C4-2B (cell line): Measurements from ENCODE around the gene APOL5.

Experiments
- H3K27ac ChIP-seq: fragments of 450-650 bp; 2 replicates; pipeline ENCODE4 v1.5.1; 2017
- ZFX ChIP-seq: fragments of 450-650 bp; IDR thresholded peaks from 2 replicates; pipeline ENCODE4 v1.6.1; 2017
- TF ChIP-seq, protein P1 (sequence below): fragments of 450-650 bp; conservative IDR thresholded peaks from 2 replicates; pipeline ENCODE4 v1.5.1; 2017; ENCODE audit warnings: mild to moderate bottlenecking

APOL5 gene

DNA sequence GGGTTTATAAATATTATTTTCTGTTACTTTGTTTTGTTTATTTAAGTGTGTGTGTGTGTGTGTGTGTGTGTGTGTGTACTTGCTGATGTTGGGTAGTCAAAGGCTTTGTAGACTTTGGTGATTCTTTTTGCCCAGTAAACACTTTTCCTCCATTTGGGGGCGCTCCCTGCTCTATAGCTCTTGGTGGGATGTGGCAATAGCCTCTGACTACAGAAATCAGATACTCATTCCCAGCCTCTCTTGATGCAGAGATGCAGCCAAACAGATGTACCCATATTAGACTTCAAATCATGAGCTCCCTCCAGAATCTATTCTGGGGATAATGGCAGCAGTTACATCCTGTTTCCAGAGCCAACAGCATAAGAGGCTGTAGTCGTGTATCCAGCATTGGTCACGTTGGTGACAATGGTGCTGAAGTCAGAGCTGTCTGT, 33.4 kb upstream of the APOL5 start:
- TF ChIP-seq, protein P1, sequence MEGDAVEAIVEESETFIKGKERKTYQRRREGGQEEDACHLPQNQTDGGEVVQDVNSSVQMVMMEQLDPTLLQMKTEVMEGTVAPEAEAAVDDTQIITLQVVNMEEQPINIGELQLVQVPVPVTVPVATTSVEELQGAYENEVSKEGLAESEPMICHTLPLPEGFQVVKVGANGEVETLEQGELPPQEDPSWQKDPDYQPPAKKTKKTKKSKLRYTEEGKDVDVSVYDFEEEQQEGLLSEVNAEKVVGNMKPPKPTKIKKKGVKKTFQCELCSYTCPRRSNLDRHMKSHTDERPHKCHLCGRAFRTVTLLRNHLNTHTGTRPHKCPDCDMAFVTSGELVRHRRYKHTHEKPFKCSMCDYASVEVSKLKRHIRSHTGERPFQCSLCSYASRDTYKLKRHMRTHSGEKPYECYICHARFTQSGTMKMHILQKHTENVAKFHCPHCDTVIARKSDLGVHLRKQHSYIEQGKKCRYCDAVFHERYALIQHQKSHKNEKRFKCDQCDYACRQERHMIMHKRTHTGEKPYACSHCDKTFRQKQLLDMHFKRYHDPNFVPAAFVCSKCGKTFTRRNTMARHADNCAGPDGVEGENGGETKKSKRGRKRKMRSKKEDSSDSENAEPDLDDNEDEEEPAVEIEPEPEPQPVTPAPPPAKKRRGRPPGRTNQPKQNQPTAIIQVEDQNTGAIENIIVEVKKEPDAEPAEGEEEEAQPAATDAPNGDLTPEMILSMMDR = no peak; the same call in 1 of the 2 replicates
- no peak for TF ChIP-seq ZFX
- no peak overlapping the region for H3K27ac ChIP-seq

DNA sequence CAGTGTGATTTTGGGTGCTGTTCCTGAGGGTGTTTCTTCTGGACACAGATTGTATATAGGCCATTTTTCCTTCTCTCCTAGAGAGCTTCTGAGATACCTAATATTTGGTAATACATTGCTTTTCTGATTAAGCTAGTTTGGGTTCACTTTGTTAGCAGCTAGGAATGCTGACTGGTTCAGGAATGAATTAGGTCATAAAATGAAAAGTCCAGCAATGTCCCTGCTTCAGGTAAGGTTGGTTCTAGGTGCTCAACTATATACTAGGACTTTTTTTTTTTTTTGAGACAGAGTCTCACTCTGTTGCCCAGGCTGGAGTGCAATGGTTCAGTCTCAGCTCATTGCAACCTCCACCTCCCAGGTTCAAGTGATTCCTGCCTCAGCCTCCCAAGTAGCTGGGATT, 32.9 kb upstream of the APOL5 start:
- no peak for TF ChIP-seq ZFX
- TF ChIP-seq, protein P1 = no peak
- H3K27ac ChIP-seq = no peak overlapping the region

DNA sequence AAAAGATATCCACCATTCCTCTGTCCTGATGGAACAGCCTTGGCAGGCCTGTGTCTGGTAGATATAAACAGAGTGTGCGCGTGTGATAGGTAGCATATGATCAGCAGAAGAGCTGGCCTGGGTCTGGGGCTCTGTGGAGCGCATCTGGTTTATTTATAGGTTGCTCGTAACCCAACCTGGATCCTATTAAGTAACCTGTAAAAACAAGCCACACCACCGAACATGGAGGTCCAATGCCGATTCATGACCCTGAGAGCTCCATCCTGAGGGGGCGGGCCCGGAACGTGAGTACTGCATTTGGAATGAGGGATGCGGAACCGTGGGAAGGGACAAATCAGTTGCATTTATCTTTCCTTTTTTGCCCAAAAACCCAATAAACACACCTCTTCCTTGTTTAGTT, 31.9 kb upstream of the APOL5 start:
- no peak overlapping the region for H3K27ac ChIP-seq
- TF ChIP-seq ZFX = no peak
- TF ChIP-seq, protein P1 = no peak

DNA sequence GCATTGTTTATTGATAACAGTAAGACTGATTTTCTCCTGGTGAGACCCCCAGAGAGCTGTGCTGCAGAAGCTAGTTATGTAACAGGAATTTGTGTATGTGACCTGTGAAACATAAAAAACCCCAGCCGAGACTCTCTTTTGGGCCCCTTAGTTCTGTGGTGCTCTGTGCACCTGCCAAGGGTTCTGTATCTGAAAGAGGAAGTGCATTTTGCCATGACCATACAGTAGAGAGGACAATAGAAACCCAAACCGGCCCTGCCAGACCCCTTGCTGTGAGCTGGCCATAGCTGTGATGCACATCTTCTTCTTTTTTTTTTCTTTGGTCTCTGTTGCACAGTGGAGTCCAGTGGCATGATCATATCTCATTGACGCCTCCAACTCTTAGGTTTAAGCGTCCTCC, 31.4 kb upstream of the APOL5 start:
- no peak overlapping the region for H3K27ac ChIP-seq
- TF ChIP-seq ZFX = no peak
- TF ChIP-seq, protein P1 = no peak

DNA sequence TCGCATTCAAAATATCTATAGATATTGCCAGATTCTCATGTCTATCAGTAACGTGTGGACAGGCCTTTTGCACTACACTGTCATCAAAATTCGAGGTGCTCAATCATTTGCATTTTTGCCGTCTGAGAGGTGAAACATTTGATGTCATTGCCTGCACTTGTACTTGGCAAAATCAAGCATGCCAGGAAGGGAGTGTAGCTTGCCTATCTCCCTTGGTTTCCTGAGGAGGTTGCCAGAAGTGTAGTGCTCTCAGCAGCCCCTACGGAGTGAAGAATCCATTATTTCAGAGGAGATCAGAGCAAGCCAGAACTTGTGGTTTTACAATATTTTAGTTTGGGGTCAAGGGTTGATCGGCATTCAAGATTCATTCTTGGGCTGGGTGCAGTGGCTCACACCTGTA, 30.2 kb upstream of the APOL5 start:
- TF ChIP-seq ZFX = no peak
- TF ChIP-seq, protein P1 = no peak
- H3K27ac ChIP-seq = no peak overlapping the region

DNA sequence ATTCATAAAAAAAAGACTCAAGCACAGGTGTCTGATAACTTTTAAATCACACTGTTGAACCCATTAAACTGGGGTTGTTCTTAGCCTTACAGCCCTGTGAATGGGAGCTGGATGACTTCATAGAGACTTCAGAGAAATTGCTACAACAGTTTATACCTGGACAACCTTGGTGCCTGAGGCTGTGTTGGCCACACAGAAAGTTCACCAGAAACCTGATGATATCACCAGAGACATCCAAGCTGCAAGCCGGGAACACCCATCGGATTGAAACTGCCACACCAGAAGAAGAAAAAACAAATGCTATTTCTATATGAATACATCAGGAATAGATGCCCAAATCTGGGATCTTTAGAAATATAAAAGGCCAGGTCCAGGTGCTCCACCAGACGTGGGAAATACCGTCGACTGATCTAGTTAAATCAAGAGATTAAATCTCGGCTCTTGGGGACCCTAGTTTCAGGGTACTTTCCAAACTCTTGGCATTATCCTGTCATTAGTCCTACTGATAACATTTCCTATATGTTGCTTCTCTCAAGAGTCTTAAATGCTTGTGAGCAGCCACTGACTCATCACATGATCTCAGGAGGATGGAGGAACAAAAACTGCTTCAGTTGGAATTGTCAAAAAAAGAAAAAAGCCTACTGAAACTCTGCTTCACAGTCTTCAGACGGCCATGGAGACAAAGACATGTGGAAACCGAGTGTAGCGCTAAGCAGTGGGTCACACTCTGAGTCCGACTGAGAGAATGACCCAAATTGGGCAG, 28.6 kb upstream of the APOL5 start:
- no peak overlapping the region for H3K27ac ChIP-seq
- no peak for TF ChIP-seq ZFX
- TF ChIP-seq, protein P1 = no peak

DNA sequence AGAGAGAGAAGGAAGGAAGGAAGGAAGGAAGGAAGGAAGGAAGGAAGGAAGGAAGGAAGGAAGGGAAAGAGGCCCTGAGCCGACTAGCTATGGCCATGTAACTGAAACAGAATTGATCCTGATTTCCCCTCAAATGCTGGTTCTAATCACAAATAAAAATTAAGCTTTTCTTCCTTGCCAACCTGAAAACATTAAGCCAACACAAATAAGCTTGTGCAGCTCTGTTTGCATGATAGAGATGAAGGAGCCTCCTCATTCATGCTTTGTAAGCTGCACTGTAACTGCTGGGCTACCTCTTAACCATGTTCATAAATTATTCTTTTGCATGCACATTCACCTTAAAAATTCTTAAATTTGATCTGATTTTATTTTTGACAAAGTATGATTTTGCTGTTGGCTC, 27.7 kb upstream of the APOL5 start:
- TF ChIP-seq, protein P1 = no peak
- no peak for TF ChIP-seq ZFX

More for the DNA sequence above, 27.7 kb upstream of the APOL5 start:
- no peak overlapping the region for H3K27ac ChIP-seq
